GM12864 (cell line): Measurements from ENCODE around the gene NCKAP5.

ENCODE experiments used
- DNase-seq: peaks from one replicate; pipeline ENCODE4 v3.0.0-alpha.2; 2011; ENCODE audit warnings: low read depth
- H3K4me3 ChIP-seq: 2 replicates; pipeline ENCODE4 v1.5.1; 2011; ENCODE audit warnings: mild to moderate bottlenecking, low read depth, low read length, control low read depth
- CTCF ChIP-seq: IDR thresholded peaks from 2 replicates; pipeline ENCODE4 v1.5.1; 2011; ENCODE audit warnings: low read depth, mild to moderate bottlenecking, moderate library complexity, low read length, control low read depth, inconsistent platforms; ENCODE audit errors: missing control alignments

Gene NCKAP5

GRCh38 chr2:133437492-133437891 lies 130.8 kb downstream of the NCKAP5 start:
- no peak for TF ChIP-seq CTCF
- no peak for DNase-seq
- no peak overlapping the region for H3K4me3 ChIP-seq

GRCh38 chr2:133434959-133435668 lies 133.1 kb downstream of the NCKAP5 start:
- no peak for DNase-seq
- no peak for TF ChIP-seq CTCF
- H3K4me3 ChIP-seq: no peak overlapping the region

GRCh38 chr2:133433455-133434451 lies 134.5 kb downstream of the NCKAP5 start:
- TF ChIP-seq CTCF: no peak
- H3K4me3 ChIP-seq: no peak overlapping the region
- no peak for DNase-seq

- no peak for TF ChIP-seq CTCF
- no peak for DNase-seq
- H3K4me3 ChIP-seq: no peak overlapping the region
Observed at GRCh38 chr2:133432778-133433177, 135.5 kb downstream of the NCKAP5 start.

- no peak for DNase-seq
- TF ChIP-seq CTCF: no peak
- no peak overlapping the region for H3K4me3 ChIP-seq
Observed at GRCh38 chr2:133431289-133431688, 137.0 kb downstream of the NCKAP5 start.

- no peak overlapping the region for H3K4me3 ChIP-seq
- no peak for DNase-seq
- TF ChIP-seq CTCF: no peak
Observed at GRCh38 chr2:133426791-133427190, 141.5 kb downstream of the NCKAP5 start.
